NCI-H524 treated with DMSO at 0.1 percent for 48 hours (cell line): ENCODE data around the gene TAS2R10.

Source experiments
- DNase-seq: peaks from one replicate; lab custom pipeline; 2025; lab: John Stamatoyannopoulos, UW

Gene TAS2R10

DNA sequence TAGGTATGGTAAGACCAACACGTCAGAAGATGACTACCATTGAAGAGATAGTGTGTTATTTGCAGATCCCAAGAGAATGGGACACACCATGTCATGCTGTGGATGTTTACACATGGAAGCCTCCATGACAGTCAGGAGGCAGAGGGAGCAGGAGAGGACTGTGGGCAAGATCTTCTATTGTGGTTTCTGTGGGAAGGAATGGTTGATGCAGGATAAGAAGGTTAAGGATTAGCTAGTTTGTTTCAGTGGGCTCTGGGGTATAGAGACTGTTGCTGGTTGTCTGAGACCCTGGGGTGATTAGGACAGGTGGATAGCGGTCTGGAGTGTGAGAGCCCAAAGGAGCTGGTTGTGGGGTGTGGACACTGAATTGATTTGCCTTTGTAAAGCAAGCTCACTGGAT lies 47.1 kb downstream of the TAS2R10 start:
- no peak for DNase-seq
